ENCODE data around the gene NLRP4.
"Not testable (repeated sequence)": the region's sequence is repeated elsewhere in the genome, so short reads cannot be mapped to it uniquely, and the experiment has no call there.

NLRP4 gene

GRCh38 chr19:55877211-55877610, 40.9 kb downstream of the NLRP4 start:
- DNase-seq (ENCODE audit: low spot score): no peak

- no peak for DNase-seq (ENCODE audit: low spot score)
These were observed 46.3 kb downstream of the NLRP4 start for GRCh38 chr19:55882626-55883025.

GRCh38 chr19:55898911-55899310, 62.6 kb downstream of the NLRP4 start:
- DNase-seq (ENCODE audit: low spot score): no peak

- no peak for DNase-seq (ENCODE audit: low spot score)
These were observed 65.2 kb downstream of the NLRP4 start for GRCh38 chr19:55901369-55902079.

- no peak for DNase-seq (ENCODE audit: low spot score)
These were observed 65.9 kb downstream of the NLRP4 start for GRCh38 chr19:55902080-55902751.

GRCh38 chr19:55907286-55907685, 70.9 kb downstream of the NLRP4 start:
- no peak for DNase-seq (ENCODE audit: low spot score)

- no peak for DNase-seq (ENCODE audit: low spot score)
These were observed 71.4 kb downstream of the NLRP4 start for GRCh38 chr19:55907746-55908145.

- DNase-seq (ENCODE audit: low spot score): no peak
These were observed 73.5 kb downstream of the NLRP4 start for GRCh38 chr19:55909801-55910200.

GRCh38 chr19:55912916-55913315, 76.6 kb downstream of the NLRP4 start:
- DNase-seq (ENCODE audit: low spot score): no peak

- DNase-seq (ENCODE audit: low spot score): no peak
These were observed 77.4 kb downstream of the NLRP4 start for GRCh38 chr19:55913643-55914268.

- DNase-seq (ENCODE audit: low spot score): no peak
These were observed 87.2 kb downstream of the NLRP4 start for GRCh38 chr19:55923556-55923955.

- no peak for DNase-seq (ENCODE audit: low spot score)
These were observed 91.7 kb downstream of the NLRP4 start for GRCh38 chr19:55927991-55928390.

GRCh38 chr19:55929258-55929657, 92.9 kb downstream of the NLRP4 start:
- not testable (repeated sequence) for DNase-seq (ENCODE audit: low spot score)

- no peak for DNase-seq (ENCODE audit: low spot score)
These were observed 94.7 kb downstream of the NLRP4 start for GRCh38 chr19:55930996-55931515.
